Upper lobe of left lung (tissue), 6 donors: Measurements from ENCODE around the gene UVSSA. TPM values are rescaled to one million over a fixed set of nuclear protein-coding genes. Genes with fewer than 3 reads are reported as not detected.

Experiments used
- ATAC-seq, 2 donors: fragments of 200-7000 bp; cut with Tn5 transposase; one replicate each; pipeline ENCODE4 v1.9.1; 2022; ENCODE audit warnings: mild to moderate bottlenecking in 2 of 2, moderate library complexity in 2 of 2; ENCODE audit not compliant: low FRiP score in 2 of 2
- DNase-seq, 2 donors: peaks; one replicate each; pipeline ENCODE4 v3.0.0-alpha.2; 2019 to 2020
- H3K27ac ChIP-seq, 4 donors: fragments of 200-600 bp; sonication (generic); one replicate each; pipeline ENCODE4 v1.5.1; 2016 to 2019
- H3K27me3 ChIP-seq, 4 donors: fragments of 200-600 bp; sonication (generic); one replicate each; pipeline ENCODE4 v1.5.1; 2017 to 2019
- H3K36me3 ChIP-seq, 4 donors: fragments of 200-600 bp; sonication (generic); one replicate each; pipeline ENCODE4 v1.5.1; 2016 to 2019
- H3K4me1 ChIP-seq, 4 donors: fragments of 200-600 bp; sonication (generic); one replicate each; pipeline ENCODE4 v1.5.1; 2018 to 2019
- H3K4me3 ChIP-seq, 4 donors: fragments of 200-600 bp; sonication (generic); one replicate each; pipeline ENCODE4 v1.5.1; 2017 to 2019; ENCODE audit warnings: mild to moderate bottlenecking in 2 of 4, moderate library complexity in 1 of 4
- H3K9me3 ChIP-seq, 4 donors: fragments of 200-600 bp; sonication (generic); one replicate each; pipeline ENCODE4 v1.5.1; 2018 to 2019
- CTCF ChIP-seq, 6 experiments: fragments of 450-650 bp in 4 of 6; fragments of 200-600 bp in 2 of 6; sonication (generic) in 2 of 6; IDR thresholded peaks; one replicate each; pipeline ENCODE4 v1.5.1; 2016 to 2019; ENCODE audit warnings: antibody characterized with exemption in 6 of 6
- EP300 ChIP-seq, 4 donors: sonication (generic); formaldehyde crosslinking; IDR thresholded peaks; one replicate each; pipeline ENCODE4 v1.5.1; 2017; ENCODE audit warnings: antibody characterized with exemption in 4 of 4, control low read depth in 2 of 4
- POLR2A ChIP-seq, 4 donors: fragments of 450-650 bp; IDR thresholded peaks; one replicate each; pipeline ENCODE4 v1.5.1; 2016 to 2017; ENCODE audit warnings: antibody characterized with exemption in 4 of 4, mild to moderate bottlenecking in 2 of 4
- POLR2AphosphoS5 ChIP-seq, 2 donors: sonication (generic); formaldehyde crosslinking; IDR thresholded peaks; one replicate each; pipeline ENCODE4 v1.5.1; 2017; ENCODE audit warnings: antibody characterized with exemption in 2 of 2
- WGBS, 2 donors: methylation state at CpG; one replicate each; pipeline ENCODE4 v1.1.5; 2017 to 2018; 5-methylcytosine and 5-hydroxymethylcytosine counted together
- total RNA-seq, 6 donors: library from RNA; depleted of rRNA in 4 of 6; stranded (reverse); fragments of >200 nt in 4 of 6; gene quantifications; one replicate each; pipeline versions ENCODE4 v1.1.0 to v1.2.1, GENCODE V29; 2016 to 2021
- donor health status: DM: no; HTN: no; CAD: no; lungs with moderate emphysema.
- donor health status: DM: no; HTN: yes; CAD: no; lungs with severe emphysema.

The UVSSA gene
- total RNA-seq, 6 donors from 2014 or later: 15.2 to 138 (median 46.5) TPM

- Histone ChIP-seq H3K36me3 (no peaks in the 10 kb centered on the region), H3K9me3 (no peaks in the 10 kb centered on the region), H3K27ac (no peak overlapping the region), H3K4me1 (peaks cover 0 to 45% (median 11%) of the 10 kb centered on the region in 4 donors), H3K4me3 (no peak overlapping the region), H3K27me3 (peaks cover 0 to 86% (median 38%) of the 10 kb centered on the region in 4 donors)
- WGBS, 2 donors: 14 to 29% methylated on average over 8 to 14 of the region's 14 CpGs
- DNase-seq (no peak), ATAC-seq (no peak)
- TF ChIP-seq EP300 (IDR thresholded peaks at IDR 0.05) (no peak), POLR2A (IDR thresholded peaks at IDR 0.05) (no peak), POLR2AphosphoS5 (IDR thresholded peaks at IDR 0.05) (no peak), CTCF (IDR thresholded peaks at IDR 0.05) (no peak)
Measured at GRCh38 chr4:1409079-1409478, 62.1 kb downstream of the UVSSA start.

GRCh38 chr4:1409491-1410425, 62.8 kb downstream of the UVSSA start:
- Histone ChIP-seq H3K27ac (no peak overlapping the region), H3K36me3 (no peaks in the 10 kb centered on the region), H3K9me3 (no peaks in the 10 kb centered on the region), H3K27me3 (peaks cover 0 to 82% (median 33%) of the 10 kb centered on the region in 4 donors), H3K4me1 (peaks cover 0 to 41% (median 11%) of the 10 kb centered on the region in 4 donors), H3K4me3 (no peak overlapping the region)
- TF ChIP-seq POLR2AphosphoS5 (IDR thresholded peaks at IDR 0.05) (no peak), CTCF (IDR thresholded peaks at IDR 0.05) (no peak), EP300 (IDR thresholded peaks at IDR 0.05) (no peak), POLR2A (IDR thresholded peaks at IDR 0.05) (no peak)
- 30 to 45% methylated on average over 21 to 27 of the region's 27 CpGs for WGBS, 2 donors
- ATAC-seq (no peak), DNase-seq (no peak)

- Histone ChIP-seq H3K36me3 (no peaks in the 10 kb centered on the region), H3K27me3 (peaks cover 0 to 82% (median 32%) of the 10 kb centered on the region in 4 donors), H3K9me3 (no peaks in the 10 kb centered on the region), H3K27ac (no peak overlapping the region), H3K4me1 (peaks cover 0 to 34% (median 9%) of the 10 kb centered on the region in 4 donors), H3K4me3 (no peak overlapping the region)
- ATAC-seq (peak in 1 of 2 donors; percentile 68), DNase-seq (peak in 1 of 2 donors; percentile 91)
- TF ChIP-seq EP300 (IDR thresholded peaks at IDR 0.05) (no peak), CTCF (IDR thresholded peaks at IDR 0.05) (no peak), POLR2A (IDR thresholded peaks at IDR 0.05) (no peak), POLR2AphosphoS5 (IDR thresholded peaks at IDR 0.05) (no peak)
- WGBS, 2 donors: 26 to 34% methylated on average over 5 to 45 of the region's 48 CpGs
Measured at GRCh38 chr4:1410491-1411325, 63.7 kb downstream of the UVSSA start.

- Histone ChIP-seq H3K9me3 (no peaks in the 10 kb centered on the region), H3K27ac (no peak overlapping the region), H3K4me1 (peaks cover 0 to 24% (median 6%) of the 10 kb centered on the region in 4 donors), H3K36me3 (no peaks in the 10 kb centered on the region), H3K27me3 (peaks cover 0 to 82% (median 30%) of the 10 kb centered on the region in 4 donors), H3K4me3 (no peak overlapping the region)
- 51 to 55% methylated on average over 9 to 17 of the region's 17 CpGs for WGBS, 2 donors
- DNase-seq (no peak), ATAC-seq (no peak)
- TF ChIP-seq CTCF (IDR thresholded peaks at IDR 0.05): no peak
- no peak for TF ChIP-seq POLR2AphosphoS5 (IDR thresholded peaks at IDR 0.05)
- no peak for TF ChIP-seq POLR2A (IDR thresholded peaks at IDR 0.05)
- TF ChIP-seq EP300 (IDR thresholded peaks at IDR 0.05): no peak
Measured at GRCh38 chr4:1411436-1412375, 64.7 kb downstream of the UVSSA start.
